Ovary (tissue), 9 donors: ENCODE measurements around the gene B3GALT4. TPM values are rescaled to one million over a fixed set of nuclear protein-coding genes. Genes with fewer than 3 reads are reported as not detected.
"Not testable (repeated sequence)": the region's sequence is repeated elsewhere in the genome, so short reads cannot be mapped to it uniquely, and the experiment has no call there.

ENCODE experiments used
- DNase-seq, 5 donors: peaks; one replicate each; pipeline ENCODE4 v3.0.0-alpha.2; 2019 to 2020
- H3K27ac ChIP-seq, 2 donors: fragments of 200-600 bp; one replicate each; pipeline versions ENCODE4 v1.5.1 to v1.8.0; 2019 to 2022
- H3K27me3 ChIP-seq: fragments of 200-600 bp; one replicate; pipeline ENCODE4 v1.8.0; 2022
- H3K36me3 ChIP-seq: fragments of 200-600 bp; sonication (generic); one replicate; pipeline ENCODE4 v1.5.1; 2019
- H3K4me1 ChIP-seq: one replicate; pipeline ENCODE4 v1.8.1; 2013; ENCODE audit warnings: mild to moderate bottlenecking, moderate library complexity; ENCODE audit not compliant: insufficient read depth
- H3K4me3 ChIP-seq: fragments of 200-600 bp; sonication (generic); one replicate; pipeline ENCODE4 v1.5.1; 2017
- H3K9me3 ChIP-seq, 2 donors: fragments of 200-600 bp in 1 of 2; sonication (generic) in 1 of 2; one replicate each; pipeline versions ENCODE4 v1.5.1 to v1.8.1; 2013 to 2019; ENCODE audit warnings: mild to moderate bottlenecking in 1 of 2, moderate library complexity in 1 of 2
- EP300 ChIP-seq: sonication (generic); formaldehyde crosslinking; IDR thresholded peaks from one replicate; pipeline ENCODE4 v1.6.1; 2017; ENCODE audit warnings: antibody characterized with exemption
- POLR2A ChIP-seq: fragments of 450-650 bp; IDR thresholded peaks from one replicate; pipeline ENCODE4 v1.6.1; 2017; ENCODE audit warnings: antibody characterized with exemption, mild to moderate bottlenecking, moderate library complexity
- WGBS, 3 donors: extraction: QIAGEN DNeasy Blood & Tissue Kit in 1 of 3; methylation state at CpG; one replicate each; pipeline versions ENCODE4 v1.1.5 to v1.1.7; 2013 to 2017; 5-methylcytosine and 5-hydroxymethylcytosine counted together
- intact Hi-C, 4 donors: fragments of 100-400 bp; cut with DNase I; formaldehyde crosslinking; loops; one replicate each; pipeline versions ENCODE4 v1.11.0 to v1.15.1; 2022 to 2023
- polyA plus RNA-seq, 2 donors: library from polyadenylated mRNA; stranded (reverse); fragments of 200-250 nt in 1 of 2; fragments of 350-450 nt in 1 of 2; fragmentation: Illumina TruSeq in 1 of 2; extraction: RNeasy Lipid Tissue Mini Kit (QIAGEN cat#74804) in 1 of 2; gene quantifications; one replicate each; pipeline ENCODE4 v1.2.3, GENCODE V29; 2013 to 2014
- total RNA-seq, 7 donors: library from RNA; depleted of rRNA in 2 of 7; stranded (reverse); fragments of >200 nt in 2 of 7; fragmentation: NEBNext Ultra II Directional in 3 of 7; extraction: Animal tissue kit (Norgen Biotek cat#: 25700) in 3 of 7; gene quantifications; one replicate each; pipeline versions ENCODE4 v1.1.0 to v1.2.4, GENCODE V29; 2016 to 2023
- TF ChIP-seq, protein P1 (sequence below), 3 donors: fragments of 450-650 bp in 2 of 3; fragments of 200-600 bp in 1 of 3; IDR thresholded peaks; one replicate each; pipeline versions ENCODE4 v1.5.1 to v1.8.0; 2016 to 2022; ENCODE audit warnings: antibody characterized with exemption in 3 of 3, mild to moderate bottlenecking in 1 of 3
- donor health status: DM: no; HTN: no; CAD: no; lungs with moderate emphysema.
- donor health status: DM: no; HTN: no; CAD: no.
- donor health status: Bipolar disorder and iron deficiency.
- donor health status: DM: yes; HTN: yes; CAD: no.
- donor health status: DM: no; HTN: no; CAD: no.
- donor health status: DM: yes; HTN: yes; CAD: no.

B3GALT4 gene
- total and polyA plus RNA-seq, 9 donors: 2.7 to 10.6 (median 6.9) TPM

DNA sequence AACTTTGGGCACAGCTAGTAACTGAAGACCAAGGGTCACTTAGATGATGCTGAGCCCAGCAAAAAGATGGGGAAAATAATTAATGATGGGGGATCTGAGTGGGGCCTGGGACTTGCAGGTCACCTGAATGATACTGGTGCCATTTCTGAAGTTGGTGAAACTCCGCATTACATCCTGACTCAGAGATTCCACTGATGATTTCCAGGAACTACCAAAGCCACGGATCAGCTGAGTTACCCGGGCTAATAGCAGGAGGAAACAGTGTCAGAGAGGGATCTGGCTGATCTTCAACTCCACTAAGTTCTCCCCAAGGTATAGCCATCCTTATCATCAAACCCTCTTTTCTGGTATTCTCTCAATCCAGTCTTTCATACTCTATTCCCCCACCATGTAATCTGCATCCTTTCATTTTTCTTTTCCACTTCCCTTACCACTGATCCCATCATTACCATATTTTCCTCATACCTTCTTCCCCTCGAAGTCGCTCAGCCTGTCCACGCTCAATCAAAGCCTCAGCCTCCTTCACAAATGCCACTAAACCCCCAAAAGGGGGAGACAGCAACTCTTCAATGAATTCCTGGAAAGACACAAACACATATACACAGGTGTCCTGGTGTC is 25.4 kb upstream of the B3GALT4 start:
- no peak overlapping the region for H3K27ac ChIP-seq
- H3K36me3 ChIP-seq: no peaks in the 10 kb centered on the region
- intact Hi-C loops: no loop called here
- no peak for TF ChIP-seq POLR2A
- TF ChIP-seq, protein P1, sequence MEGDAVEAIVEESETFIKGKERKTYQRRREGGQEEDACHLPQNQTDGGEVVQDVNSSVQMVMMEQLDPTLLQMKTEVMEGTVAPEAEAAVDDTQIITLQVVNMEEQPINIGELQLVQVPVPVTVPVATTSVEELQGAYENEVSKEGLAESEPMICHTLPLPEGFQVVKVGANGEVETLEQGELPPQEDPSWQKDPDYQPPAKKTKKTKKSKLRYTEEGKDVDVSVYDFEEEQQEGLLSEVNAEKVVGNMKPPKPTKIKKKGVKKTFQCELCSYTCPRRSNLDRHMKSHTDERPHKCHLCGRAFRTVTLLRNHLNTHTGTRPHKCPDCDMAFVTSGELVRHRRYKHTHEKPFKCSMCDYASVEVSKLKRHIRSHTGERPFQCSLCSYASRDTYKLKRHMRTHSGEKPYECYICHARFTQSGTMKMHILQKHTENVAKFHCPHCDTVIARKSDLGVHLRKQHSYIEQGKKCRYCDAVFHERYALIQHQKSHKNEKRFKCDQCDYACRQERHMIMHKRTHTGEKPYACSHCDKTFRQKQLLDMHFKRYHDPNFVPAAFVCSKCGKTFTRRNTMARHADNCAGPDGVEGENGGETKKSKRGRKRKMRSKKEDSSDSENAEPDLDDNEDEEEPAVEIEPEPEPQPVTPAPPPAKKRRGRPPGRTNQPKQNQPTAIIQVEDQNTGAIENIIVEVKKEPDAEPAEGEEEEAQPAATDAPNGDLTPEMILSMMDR (IDR thresholded peaks at IDR 0.05): no peak
- no peak for TF ChIP-seq EP300
- no peaks in the 10 kb centered on the region for H3K9me3 ChIP-seq
- no peaks in the 10 kb centered on the region for H3K27me3 ChIP-seq
- WGBS, 3 donors: 83 to 89% (median 86%) methylated on average over 6 of the region's 6 CpGs
- peaks cover 3% of the 10 kb centered on the region for H3K4me1 ChIP-seq
- no peak overlapping the region for H3K4me3 ChIP-seq
- DNase-seq: no peak

DNA sequence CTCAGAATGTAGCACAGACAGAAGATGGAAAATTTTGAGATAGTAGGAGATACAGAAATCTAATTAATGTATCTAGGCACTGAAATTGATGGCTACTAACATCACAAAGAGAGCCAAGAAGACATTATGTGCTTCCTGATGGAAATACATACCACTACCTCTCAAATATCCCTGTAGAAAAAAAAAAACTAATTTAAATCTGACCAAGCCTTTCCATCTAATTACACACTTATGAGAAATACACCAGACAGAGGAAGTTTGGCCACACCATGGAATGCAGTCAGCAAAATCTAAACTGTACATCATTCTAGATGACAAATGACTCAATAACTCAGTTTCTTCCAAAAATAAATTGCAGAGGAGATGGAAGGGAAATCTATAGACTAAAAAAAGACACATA is 24.2 kb upstream of the B3GALT4 start:
- peaks cover 3% of the 10 kb centered on the region for H3K4me1 ChIP-seq

DNA sequence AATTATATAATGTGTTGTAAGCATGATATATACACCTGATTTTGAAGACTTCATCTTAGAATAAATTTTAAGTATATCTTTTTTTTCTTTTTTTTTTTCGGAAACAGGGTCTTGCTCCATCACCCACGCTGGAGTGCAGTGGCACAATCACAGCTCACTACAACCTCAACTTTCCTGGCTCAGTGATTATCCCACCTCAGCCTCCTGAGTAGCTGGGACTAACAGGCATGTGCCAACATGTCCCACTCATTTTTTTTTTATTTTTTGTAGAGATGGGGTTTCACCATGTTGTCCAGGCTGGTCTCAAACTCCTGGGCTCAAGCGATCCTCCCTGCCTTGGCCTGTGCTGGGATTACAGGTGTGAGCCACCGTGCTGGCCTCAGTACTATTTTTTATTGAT is 22.3 kb upstream of the B3GALT4 start:
- H3K36me3 ChIP-seq: no peaks in the 10 kb centered on the region
- H3K9me3 ChIP-seq: no peaks in the 10 kb centered on the region
- H3K4me1 ChIP-seq: peaks cover 3% of the 10 kb centered on the region
- no peak overlapping the region for H3K4me3 ChIP-seq
- no peak for DNase-seq
- no peak overlapping the region for H3K27ac ChIP-seq
- TF ChIP-seq EP300 (no peak), POLR2A (no peak)
- TF ChIP-seq, protein P1 (IDR thresholded peaks at IDR 0.05): no peak
- intact Hi-C loops: no loop called here
- WGBS, 3 donors: 90 to 93% (median 93%) methylated on average over 4 of the region's 4 CpGs
- no peaks in the 10 kb centered on the region for H3K27me3 ChIP-seq

More for the DNA sequence above, 24.2 kb upstream of the B3GALT4 start:
- TF ChIP-seq, protein P1 (IDR thresholded peaks at IDR 0.05): no peak
- TF ChIP-seq EP300 (no peak), POLR2A (no peak)
- H3K27me3 ChIP-seq: no peaks in the 10 kb centered on the region
- no peak overlapping the region for H3K27ac ChIP-seq
- no peak overlapping the region for H3K4me3 ChIP-seq
- intact Hi-C loops: no loop called here
- no peaks in the 10 kb centered on the region for H3K9me3 ChIP-seq
- H3K36me3 ChIP-seq: no peaks in the 10 kb centered on the region
- DNase-seq: no peak

DNA sequence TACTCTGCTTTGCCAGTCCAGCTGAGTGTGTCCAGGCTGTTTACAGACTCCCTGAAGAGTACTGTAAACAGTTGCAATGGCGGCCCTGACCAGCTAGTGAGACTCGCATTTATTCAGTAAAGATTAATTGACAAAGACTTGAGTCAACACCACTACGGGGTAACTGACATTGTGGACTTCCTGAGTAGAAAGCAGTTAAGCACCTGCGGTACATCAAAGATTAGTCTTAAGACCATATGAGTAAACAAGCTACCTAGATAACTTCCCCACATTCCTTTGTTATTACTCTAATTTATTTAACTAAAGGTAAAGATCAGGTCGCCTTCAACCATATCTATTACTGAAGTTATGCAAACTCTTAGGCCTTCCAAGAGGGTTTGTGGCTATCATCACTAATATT is 17.9 kb upstream of the B3GALT4 start:
- H3K36me3 ChIP-seq: no peaks in the 10 kb centered on the region
- no peak for DNase-seq
- TF ChIP-seq EP300 (no peak), POLR2A (no peak)
- TF ChIP-seq, protein P1 (IDR thresholded peaks at IDR 0.05): no peak
- no peaks in the 10 kb centered on the region for H3K9me3 ChIP-seq
- intact Hi-C loops: no loop called here
- no peaks in the 10 kb centered on the region for H3K27me3 ChIP-seq
- WGBS, 3 donors: 91 to 95% (median 91%) methylated on average over 5 of the region's 5 CpGs
- H3K4me1 ChIP-seq: no peaks in the 10 kb centered on the region
- no peak overlapping the region for H3K4me3 ChIP-seq
- H3K27ac ChIP-seq: no peak overlapping the region

DNA sequence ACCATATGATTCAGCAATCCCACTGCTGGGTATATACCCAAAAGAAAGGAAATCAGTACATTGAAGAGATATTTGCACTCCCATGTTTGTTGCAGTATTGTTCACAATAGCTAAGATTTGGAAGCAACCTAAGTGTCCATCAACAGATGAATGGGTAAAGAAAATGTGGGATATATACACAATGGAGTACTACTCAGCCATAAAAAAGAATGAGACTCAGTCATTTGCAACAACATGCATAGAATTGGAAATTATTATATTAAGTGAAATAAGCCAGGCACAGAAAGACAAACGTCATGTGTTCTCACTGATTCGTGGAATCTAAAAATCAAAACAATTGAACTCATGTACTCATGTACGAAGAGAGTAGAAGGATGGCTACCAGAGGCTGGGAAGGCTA is 14.4 kb upstream of the B3GALT4 start:
- H3K27me3 ChIP-seq, DNase-seq, H3K36me3 ChIP-seq, H3K4me1 ChIP-seq, H3K9me3 ChIP-seq, H3K4me3 ChIP-seq, intact Hi-C loops, H3K27ac ChIP-seq: not testable (repeated sequence)
- 93 to 95% (median 95%) methylated on average over 3 of the region's 3 CpGs for WGBS, 3 donors
